ENCODE results near the gene SLC8A2. TPM values are rescaled to one million over a fixed set of nuclear protein-coding genes. Genes with fewer than 3 reads are reported as not detected.

The SLC8A2 gene
- total and polyA plus RNA-seq, 10 of the 15 experiments (the other 5 are each of a cell fraction or from before 2014, with no cell fraction given) = not detected

- intact Hi-C loops (cut with micrococcal nuclease; ENCODE audit: unreplicated experiment) = no loop called here
- SMC1A ChIA-PET (ENCODE audit: uncharacterized antibody, unreplicated experiment) = no interaction called here
- peaks cover 15% of the 10 kb centered on the region for H3K79me2 ChIP-seq (ENCODE audit: control insufficient read depth, insufficient read depth, low read length)
Observed at GRCh38 chr19:47503826-47504150, 32.1 kb upstream of the SLC8A2 start.

DNA sequence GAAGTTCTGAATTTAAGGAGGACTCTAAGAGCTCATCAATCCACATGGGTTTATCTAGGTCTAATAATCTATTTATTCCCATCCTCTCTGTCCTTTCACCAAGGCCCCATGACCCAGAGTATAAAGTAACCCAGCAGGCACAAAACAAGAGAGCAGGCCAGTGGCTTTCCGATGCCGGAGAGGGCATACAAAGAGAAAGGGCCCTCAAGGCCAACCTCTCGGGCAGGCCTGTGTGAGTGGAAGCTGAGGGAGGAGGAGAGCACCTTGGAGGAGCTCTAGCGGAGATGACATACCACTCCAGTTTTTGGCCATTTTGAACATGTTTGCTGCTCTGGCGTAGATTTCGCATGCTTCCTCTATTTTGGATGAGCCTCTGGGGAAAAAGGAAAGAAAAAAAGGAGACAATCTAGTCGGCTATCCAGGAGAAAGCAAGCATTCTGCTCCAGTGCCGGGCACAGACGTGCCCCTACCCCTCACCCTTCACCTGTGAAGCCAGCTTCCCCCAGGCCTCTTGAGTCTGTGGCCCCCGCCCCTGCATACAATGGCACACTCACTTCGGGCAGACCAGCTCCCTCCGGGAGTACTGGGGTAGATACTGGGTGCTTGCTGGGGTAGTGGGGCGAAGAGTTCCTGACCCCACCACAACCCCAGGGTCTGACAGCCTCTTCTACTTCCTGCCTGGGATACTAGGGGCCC, 31.6 kb upstream of the SLC8A2 start:
- TF ChIP-seq POLR2AphosphoS5 (IDR thresholded peaks at IDR 0.05; ENCODE audit: low read length) (peak; percentile 59; the same call in 1 of the 2 replicates), POLR2A (IDR thresholded peaks at IDR 0.05; ENCODE audit: low read depth, low read length) (0 out of 2 replicates have a peak, but pooled peaks have one; percentile 27)
- TF ChIP-seq, protein P1, sequence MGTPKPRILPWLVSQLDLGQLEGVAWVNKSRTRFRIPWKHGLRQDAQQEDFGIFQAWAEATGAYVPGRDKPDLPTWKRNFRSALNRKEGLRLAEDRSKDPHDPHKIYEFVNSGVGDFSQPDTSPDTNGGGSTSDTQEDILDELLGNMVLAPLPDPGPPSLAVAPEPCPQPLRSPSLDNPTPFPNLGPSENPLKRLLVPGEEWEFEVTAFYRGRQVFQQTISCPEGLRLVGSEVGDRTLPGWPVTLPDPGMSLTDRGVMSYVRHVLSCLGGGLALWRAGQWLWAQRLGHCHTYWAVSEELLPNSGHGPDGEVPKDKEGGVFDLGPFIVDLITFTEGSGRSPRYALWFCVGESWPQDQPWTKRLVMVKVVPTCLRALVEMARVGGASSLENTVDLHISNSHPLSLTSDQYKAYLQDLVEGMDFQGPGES (IDR thresholded peaks at IDR 0.05) = no peak
- in situ Hi-C loops (cut with MboI) (no loop called here), intact Hi-C loops (cut with micrococcal nuclease; ENCODE audit: unreplicated experiment) (no loop called here)
- Histone ChIP-seq H3K9me3 (replicated peaks; ENCODE audit: control insufficient read depth, insufficient read depth, low read length) (no peaks in the 10 kb centered on the region), H3K36me3 (ENCODE audit: control insufficient read depth in 2 of 2, insufficient read depth in 2 of 2, low read length in 1 of 2) (peaks cover 33 to 34% of the 10 kb centered on the region in 2 experiments), H3K4me2 (ENCODE audit: control insufficient read depth, insufficient read depth) (no peak overlapping the region), H4K20me1 (ENCODE audit: control insufficient read depth, insufficient read depth) (no peaks in the 10 kb centered on the region), H3K4me1 (ENCODE audit: control insufficient read depth, insufficient read depth, low read length) (no peaks in the 10 kb centered on the region), H3K27me3 (replicated peaks in 1 of 2; ENCODE audit: control insufficient read depth in 2 of 2, insufficient read depth in 2 of 2, low read length in 1 of 2) (no peaks in the 10 kb centered on the region), H3K9ac (ENCODE audit: control insufficient read depth, insufficient read depth, low read length) (no peak overlapping the region), H3K79me2 (ENCODE audit: control insufficient read depth, insufficient read depth, low read length) (peaks cover 10% of the 10 kb centered on the region), H2AFZ (ENCODE audit: control insufficient read depth, low read depth, low read length) (no peak overlapping the region), H3K4me3 (no peak overlapping the region), H3K27ac (ENCODE audit: control insufficient read depth, insufficient read depth) (no peak overlapping the region)
- no TSS peak for BruUV-seq (replicated peaks)
- POLR2A ChIA-PET = interaction anchor here (0.6 kb wide), 1 partner anchor 12 kb away, joined by 3 read pairs; no protein-coding TSS in a partner anchor
- DNase-seq (ENCODE audit: low read depth, low spot score) (no peak), ATAC-seq (no peak), FAIRE-seq (no peak)
- SMC1A ChIA-PET (ENCODE audit: uncharacterized antibody, unreplicated experiment) = no interaction called here
- RAD21 ChIA-PET (ENCODE audit: unreplicated experiment) = no interaction called here
- 96% methylated on average over 12 of the region's 13 CpGs for WGBS (ENCODE audit: insufficient coverage, insufficient replicate concordance, low lambda C conversion rate, missing lambda C conversion rate)
- CTCF ChIA-PET = interaction anchor here (1.0 to 1.3 kb wide), 2 partner anchors 19 to 195 kb away, joined by 3 to 6 read pairs; partner anchors contain the start of gene KPTN

More at GRCh38 chr19:47503826-47504150, 32.1 kb upstream of the SLC8A2 start:
- H3K4me2 ChIP-seq (ENCODE audit: control insufficient read depth, insufficient read depth) = no peak overlapping the region
- no peaks in the 10 kb centered on the region for H4K20me1 ChIP-seq (ENCODE audit: control insufficient read depth, insufficient read depth)
- H3K9ac ChIP-seq (ENCODE audit: control insufficient read depth, insufficient read depth, low read length) = no peak overlapping the region
- H3K9me3 ChIP-seq (replicated peaks; ENCODE audit: control insufficient read depth, insufficient read depth, low read length) = no peaks in the 10 kb centered on the region
- FAIRE-seq (no peak), ATAC-seq (no peak), DNase-seq (ENCODE audit: low read depth, low spot score) (no peak)
- 79% methylated on average over 5 of the region's 5 CpGs for WGBS (ENCODE audit: insufficient coverage, insufficient replicate concordance, low lambda C conversion rate, missing lambda C conversion rate)
- no peak overlapping the region for H3K4me3 ChIP-seq
- H2AFZ ChIP-seq (ENCODE audit: control insufficient read depth, low read depth, low read length) = no peak overlapping the region
- ChIA-PET POLR2A (no interaction called here), CTCF (interaction anchor here (1.0 kb wide), 1 partner anchor 194 kb away, joined by 3 read pairs; no protein-coding TSS in a partner anchor), RAD21 (ENCODE audit: unreplicated experiment) (no interaction called here)
- peaks cover 30 to 33% of the 10 kb centered on the region in 2 experiments for H3K36me3 ChIP-seq (ENCODE audit: control insufficient read depth in 2 of 2, insufficient read depth in 2 of 2, low read length in 1 of 2)
- H3K27ac ChIP-seq (ENCODE audit: control insufficient read depth, insufficient read depth) = no peak overlapping the region
- no peaks in the 10 kb centered on the region for H3K4me1 ChIP-seq (ENCODE audit: control insufficient read depth, insufficient read depth, low read length)
- TF ChIP-seq SMAD5 (IDR thresholded peaks at IDR 0.05; ENCODE audit: low read depth) (no peak), WRNIP1 (IDR thresholded peaks at IDR 0.05; ENCODE audit: borderline replicate concordance, low read depth, low read length) (no peak), IRF4 (IDR thresholded peaks at IDR 0.05; ENCODE audit: low read depth, low read length) (no peak)
- TF ChIP-seq, protein P2, sequence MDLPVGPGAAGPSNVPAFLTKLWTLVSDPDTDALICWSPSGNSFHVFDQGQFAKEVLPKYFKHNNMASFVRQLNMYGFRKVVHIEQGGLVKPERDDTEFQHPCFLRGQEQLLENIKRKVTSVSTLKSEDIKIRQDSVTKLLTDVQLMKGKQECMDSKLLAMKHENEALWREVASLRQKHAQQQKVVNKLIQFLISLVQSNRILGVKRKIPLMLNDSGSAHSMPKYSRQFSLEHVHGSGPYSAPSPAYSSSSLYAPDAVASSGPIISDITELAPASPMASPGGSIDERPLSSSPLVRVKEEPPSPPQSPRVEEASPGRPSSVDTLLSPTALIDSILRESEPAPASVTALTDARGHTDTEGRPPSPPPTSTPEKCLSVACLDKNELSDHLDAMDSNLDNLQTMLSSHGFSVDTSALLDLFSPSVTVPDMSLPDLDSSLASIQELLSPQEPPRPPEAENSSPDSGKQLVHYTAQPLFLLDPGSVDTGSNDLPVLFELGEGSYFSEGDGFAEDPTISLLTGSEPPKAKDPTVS (IDR thresholded peaks at IDR 0.05; ENCODE audit: low read depth, low read length) = no peak
- H3K27me3 ChIP-seq (replicated peaks in 1 of 2; ENCODE audit: control insufficient read depth in 2 of 2, insufficient read depth in 2 of 2, low read length in 1 of 2) = no peaks in the 10 kb centered on the region
- in situ Hi-C loops (cut with MboI) = no loop called here
- no TSS peak for BruUV-seq (replicated peaks)
